Measurements from ENCODE around the gene ABCB4. TPM values are rescaled to one million over a fixed set of nuclear protein-coding genes. Genes with fewer than 3 reads are reported as not detected.

ABCB4 gene
- total and polyA plus RNA-seq, 2 donors from 2014 or later: 2.0 TPM

DNA sequence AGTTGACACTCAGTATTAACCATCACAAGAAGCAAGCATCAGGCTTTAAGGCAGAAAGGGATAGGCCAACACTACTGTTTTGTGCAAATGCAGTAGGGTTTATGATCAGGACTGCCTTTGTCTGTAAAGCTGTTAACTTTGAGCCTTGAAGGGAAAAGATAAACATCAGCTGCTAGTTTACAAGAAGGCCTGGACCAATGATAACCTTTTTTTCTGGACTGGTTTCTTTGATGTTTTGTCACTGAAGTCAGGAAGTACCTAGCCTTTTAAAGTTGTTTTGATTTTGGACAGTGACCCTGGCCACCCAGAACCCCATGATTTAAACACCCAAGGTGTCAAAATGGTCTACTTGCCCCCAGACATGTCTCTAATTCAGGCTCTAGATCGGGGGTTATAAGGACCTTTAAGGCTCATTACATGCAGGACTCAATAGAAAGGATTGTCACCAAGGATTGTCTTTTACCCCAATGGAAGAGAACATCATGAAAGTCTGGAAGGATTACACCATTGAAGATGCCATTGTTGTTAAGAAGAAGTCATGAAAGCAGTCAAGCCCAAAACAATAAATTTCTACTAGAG, 79.9 kb downstream of the ABCB4 start:
- no peaks in the 10 kb centered on the region for H3K4me1 ChIP-seq (ENCODE audit: control insufficient read depth in 2 of 3, insufficient read depth in 2 of 3, low read depth in 1 of 3, low read length in 3 of 3)
- H3K36me3 ChIP-seq (ENCODE audit: control insufficient read depth in 2 of 3, insufficient read depth in 3 of 3, low read length in 3 of 3): peaks cover 0 to 15% (median 3%) of the 10 kb centered on the region in 3 donors
- no peaks in the 10 kb centered on the region for H3K27me3 ChIP-seq (ENCODE audit: control insufficient read depth, insufficient read depth, low read length)
- no peaks in the 10 kb centered on the region for H3K9me3 ChIP-seq (ENCODE audit: control insufficient read depth in 2 of 3, insufficient read depth in 1 of 3, low read length in 3 of 3)
- H3K9ac ChIP-seq (ENCODE audit: low read length in 3 of 3): no peak overlapping the region
- H3K4me3 ChIP-seq (ENCODE audit: low read length in 3 of 3): no peak overlapping the region
- intact Hi-C loops (cut with DNase I): no loop called here
- no peak for DNase-seq
- no peak for FAIRE-seq
- TF ChIP-seq, protein P1, sequence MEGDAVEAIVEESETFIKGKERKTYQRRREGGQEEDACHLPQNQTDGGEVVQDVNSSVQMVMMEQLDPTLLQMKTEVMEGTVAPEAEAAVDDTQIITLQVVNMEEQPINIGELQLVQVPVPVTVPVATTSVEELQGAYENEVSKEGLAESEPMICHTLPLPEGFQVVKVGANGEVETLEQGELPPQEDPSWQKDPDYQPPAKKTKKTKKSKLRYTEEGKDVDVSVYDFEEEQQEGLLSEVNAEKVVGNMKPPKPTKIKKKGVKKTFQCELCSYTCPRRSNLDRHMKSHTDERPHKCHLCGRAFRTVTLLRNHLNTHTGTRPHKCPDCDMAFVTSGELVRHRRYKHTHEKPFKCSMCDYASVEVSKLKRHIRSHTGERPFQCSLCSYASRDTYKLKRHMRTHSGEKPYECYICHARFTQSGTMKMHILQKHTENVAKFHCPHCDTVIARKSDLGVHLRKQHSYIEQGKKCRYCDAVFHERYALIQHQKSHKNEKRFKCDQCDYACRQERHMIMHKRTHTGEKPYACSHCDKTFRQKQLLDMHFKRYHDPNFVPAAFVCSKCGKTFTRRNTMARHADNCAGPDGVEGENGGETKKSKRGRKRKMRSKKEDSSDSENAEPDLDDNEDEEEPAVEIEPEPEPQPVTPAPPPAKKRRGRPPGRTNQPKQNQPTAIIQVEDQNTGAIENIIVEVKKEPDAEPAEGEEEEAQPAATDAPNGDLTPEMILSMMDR (IDR thresholded peaks at IDR 0.05; ENCODE audit: borderline replicate concordance, extremely low read depth, insufficient read depth): no peak
- H3K27ac ChIP-seq (ENCODE audit: low read depth in 2 of 2, low read length in 2 of 2): no peak overlapping the region

DNA sequence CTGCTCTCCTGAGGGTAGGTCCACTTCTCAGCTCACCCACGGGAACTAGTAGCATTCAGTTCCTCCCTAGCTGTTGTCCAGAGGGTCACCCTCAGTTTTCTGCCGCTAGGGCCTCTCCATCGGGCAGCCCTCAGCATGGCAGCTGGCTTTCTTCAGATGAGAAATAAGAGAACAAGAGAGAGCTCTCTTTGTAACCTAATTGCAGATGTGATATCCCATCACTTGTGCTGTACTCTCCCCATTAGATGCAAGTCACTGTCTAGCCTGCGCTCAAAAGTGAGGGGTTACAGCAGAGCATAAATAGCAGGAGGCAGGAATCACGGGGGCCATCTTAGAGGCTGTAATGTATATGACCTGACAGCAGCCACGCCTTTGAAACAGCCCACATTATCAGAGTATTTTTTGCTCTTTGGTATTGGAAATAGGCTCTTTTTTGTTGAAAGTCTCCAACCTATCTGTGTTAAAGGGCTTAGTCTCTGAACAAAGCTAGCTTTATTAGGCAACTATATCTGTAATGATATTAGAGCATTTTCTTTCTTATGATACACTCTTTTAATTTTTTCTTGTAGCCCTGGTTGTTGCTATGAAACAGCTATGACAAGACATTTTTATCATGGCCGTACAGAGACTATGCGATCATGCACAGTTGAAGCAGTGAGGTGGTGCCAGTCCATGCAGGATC, 84.3 kb downstream of the ABCB4 start:
- Histone ChIP-seq H3K27ac (ENCODE audit: low read depth in 2 of 2, low read length in 2 of 2) (no peak overlapping the region), H3K27me3 (ENCODE audit: control insufficient read depth, insufficient read depth, low read length) (no peaks in the 10 kb centered on the region), H3K36me3 (ENCODE audit: control insufficient read depth in 2 of 3, insufficient read depth in 3 of 3, low read length in 3 of 3) (peaks cover 0 to 15% (median 8%) of the 10 kb centered on the region in 3 donors), H3K9me3 (ENCODE audit: control insufficient read depth in 2 of 3, insufficient read depth in 1 of 3, low read length in 3 of 3) (no peaks in the 10 kb centered on the region), H3K4me1 (ENCODE audit: control insufficient read depth in 2 of 3, insufficient read depth in 2 of 3, low read depth in 1 of 3, low read length in 3 of 3) (no peaks in the 10 kb centered on the region), H3K4me3 (ENCODE audit: low read length in 3 of 3) (no peak overlapping the region), H3K9ac (ENCODE audit: low read length in 3 of 3) (no peak overlapping the region)
- TF ChIP-seq, protein P1 (IDR thresholded peaks at IDR 0.05; ENCODE audit: borderline replicate concordance, extremely low read depth, insufficient read depth): no peak
- intact Hi-C loops (cut with DNase I): no loop called here
- FAIRE-seq: no peak
- DNase-seq: peak in 2 of 5 donors; percentile 31 to 32

DNA sequence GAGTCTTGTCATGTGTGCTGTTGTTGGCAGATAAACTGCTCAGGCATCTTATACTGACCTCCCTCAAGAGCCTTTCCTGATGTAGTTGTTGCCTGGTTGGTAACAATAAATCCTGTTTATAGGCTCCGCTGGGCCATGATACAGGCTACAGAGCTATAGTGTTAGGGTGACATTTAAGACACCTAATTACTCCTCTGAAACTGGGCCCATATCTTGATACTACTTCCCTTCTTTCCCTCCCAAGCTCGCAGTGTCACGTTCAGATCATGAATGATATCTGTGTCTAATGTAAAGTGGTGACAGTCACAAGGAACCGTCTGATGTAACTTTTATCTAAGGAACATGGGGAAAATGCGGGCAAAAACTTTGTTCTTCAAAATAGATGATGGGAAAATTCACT, 94.6 kb downstream of the ABCB4 start:
- Histone ChIP-seq H3K9me3 (ENCODE audit: control insufficient read depth in 2 of 3, insufficient read depth in 1 of 3, low read length in 3 of 3) (no peaks in the 10 kb centered on the region), H3K4me3 (ENCODE audit: low read length in 3 of 3) (no peak overlapping the region), H3K9ac (ENCODE audit: low read length in 3 of 3) (no peak overlapping the region), H3K36me3 (ENCODE audit: control insufficient read depth in 2 of 3, insufficient read depth in 3 of 3, low read length in 3 of 3) (peaks cover 0 to 12% (median 0%) of the 10 kb centered on the region in 3 donors), H3K27me3 (ENCODE audit: control insufficient read depth, insufficient read depth, low read length) (no peaks in the 10 kb centered on the region), H3K27ac (ENCODE audit: low read depth in 2 of 2, low read length in 2 of 2) (no peak overlapping the region), H3K4me1 (ENCODE audit: control insufficient read depth in 2 of 3, insufficient read depth in 2 of 3, low read depth in 1 of 3, low read length in 3 of 3) (no peaks in the 10 kb centered on the region)
- peak in 3 of 5 donors; percentile 31 to 57 (median 44) for DNase-seq
- FAIRE-seq: no peak
- intact Hi-C loops (cut with DNase I): no loop called here
- TF ChIP-seq, protein P1 (IDR thresholded peaks at IDR 0.05; ENCODE audit: borderline replicate concordance, extremely low read depth, insufficient read depth): no peak
